Type B pancreatic cell (in vitro differentiated cells): Measurements from ENCODE around the gene SMG6. TPM values are rescaled to one million over a fixed set of nuclear protein-coding genes. Genes with fewer than 3 reads are reported as not detected.
A peak's percentile ranks its signal among the peaks of the same experiment; 100 is the strongest.

Source experiments
- DNase-seq: peaks from one replicate; pipeline ENCODE4 v3.0.0; 2021; ENCODE audit warnings: mixed read lengths; ENCODE audit not compliant: unreplicated experiment; ENCODE audit errors: extremely low spot score
- H3K27ac Mint-ChIP-seq: 2 replicates; pipeline ENCODE4 v1.8.0; 2021; ENCODE audit warnings: mild to moderate bottlenecking, mixed read lengths
- H3K27me3 Mint-ChIP-seq: 2 replicates; pipeline ENCODE4 v1.8.0; 2021; ENCODE audit warnings: mixed read lengths
- H3K36me3 Mint-ChIP-seq: 2 replicates; pipeline ENCODE4 v1.8.0; 2021; ENCODE audit warnings: mixed read lengths
- H3K4me1 Mint-ChIP-seq: one replicate; pipeline ENCODE4 v1.8.0; 2021; ENCODE audit warnings: mixed read lengths; ENCODE audit not compliant: unreplicated experiment
- H3K4me3 Mint-ChIP-seq: 2 replicates; pipeline ENCODE4 v1.8.0; 2021; ENCODE audit warnings: mild to moderate bottlenecking, mixed read lengths
- H3K9me3 Mint-ChIP-seq: 2 replicates; pipeline ENCODE4 v1.8.0; 2021; ENCODE audit warnings: mixed read lengths
- CTCF ChIP-seq: fragments of 200-600 bp; sonication (generic); conservative IDR thresholded peaks from 2 replicates; pipeline ENCODE4 v1.5.0; 2021; ENCODE audit warnings: antibody characterized with exemption, mild to moderate bottlenecking
- total RNA-seq: library from RNA; stranded (reverse); gene quantifications from 2 replicates; pipeline ENCODE4 v1.2.1, GENCODE V29; 2021; ENCODE audit warnings: low replicate concordance

Gene SMG6
- total RNA-seq, 1 donor from 2014 or later, result 39.0 TPM

GRCh38 chr17:2028234-2028614, 275.4 kb downstream of the SMG6 start:
- Mint-ChIP-seq H3K36me3 (no peaks in the 10 kb centered on the region), H3K9me3 (peaks cover 4% of the 10 kb centered on the region), H3K27me3 (peaks cover 46% of the 10 kb centered on the region), H3K4me3 (peak overlapping the region; percentile 73), H3K27ac (no peak overlapping the region), H3K4me1 (peaks cover 17% of the 10 kb centered on the region)
- DNase-seq, result no peak
- no peak for TF ChIP-seq CTCF

- DNase-seq, result no peak
- Mint-ChIP-seq H3K4me1 (peaks cover 12% of the 10 kb centered on the region), H3K27ac (no peak overlapping the region), H3K9me3 (peaks cover 4% of the 10 kb centered on the region), H3K36me3 (no peaks in the 10 kb centered on the region), H3K4me3 (peak overlapping the region; percentile 57), H3K27me3 (peaks cover 52% of the 10 kb centered on the region)
- TF ChIP-seq CTCF, result no peak
Measured at GRCh38 chr17:2027528-2028233, 275.9 kb downstream of the SMG6 start.

GRCh38 chr17:2025622-2026309, 277.8 kb downstream of the SMG6 start:
- peaks cover 63% of the 10 kb centered on the region for H3K27me3 Mint-ChIP-seq
- H3K27ac Mint-ChIP-seq, result peak overlapping the region; percentile 68
- TF ChIP-seq CTCF, result peak; percentile 77
- peak overlapping the region; percentile 79 for H3K4me3 Mint-ChIP-seq
- no peak for DNase-seq
- no peaks in the 10 kb centered on the region for H3K36me3 Mint-ChIP-seq
- peaks cover 4% of the 10 kb centered on the region for H3K9me3 Mint-ChIP-seq
- H3K4me1 Mint-ChIP-seq, result peaks cover 14% of the 10 kb centered on the region

GRCh38 chr17:2025220-2025621, 278.4 kb downstream of the SMG6 start, which contains the start of gene RTN4RL1:
TSS of gene RTN4RL1 (minus strand) at chr17:2025334. CDS start at chr17:2024865, 469 bp downstream.
- peak within 1 kb of the TSS; percentile 68 for H3K27ac Mint-ChIP-seq
- no peak for TF ChIP-seq CTCF
- H3K4me1 Mint-ChIP-seq, result peaks cover 10% of the 10 kb centered on the region
- peak within 1 kb of the TSS; percentile 85 for H3K4me3 Mint-ChIP-seq
- H3K36me3 Mint-ChIP-seq, result no peaks in the 10 kb centered on the region
- peaks cover 63% of the 10 kb centered on the region for H3K27me3 Mint-ChIP-seq
- peaks cover 4% of the 10 kb centered on the region for H3K9me3 Mint-ChIP-seq
- no peak for DNase-seq

- no peak for TF ChIP-seq CTCF
- H3K4me1 Mint-ChIP-seq, result peaks cover 10% of the 10 kb centered on the region
- peaks cover 4% of the 10 kb centered on the region for H3K9me3 Mint-ChIP-seq
- H3K4me3 Mint-ChIP-seq, result peak overlapping the region; percentile 85
- H3K27me3 Mint-ChIP-seq, result peaks cover 68% of the 10 kb centered on the region
- no peaks in the 10 kb centered on the region for H3K36me3 Mint-ChIP-seq
- no peak for DNase-seq
- no peak overlapping the region for H3K27ac Mint-ChIP-seq
Measured at GRCh38 chr17:2024572-2025219, 278.9 kb downstream of the SMG6 start.
